MM.1S (cell line): ENCODE results near the gene ZFP30.

Experiments
- EZH2 ChIP-seq: fragments of 300-600 bp; sonication (generic); optimal IDR thresholded peaks from 2 replicates; pipeline ENCODE3; 2017; ENCODE audit warnings: low read depth, mild to moderate bottlenecking, antibody characterized with exemption, low read length, mixed read lengths
- EZH2phosphoT487 ChIP-seq: fragments of 300-600 bp; sonication (generic); IDR thresholded peaks from 2 replicates; pipeline ENCODE4 v1.6.1; 2018; ENCODE audit warnings: antibody characterized with exemption, low read length
- TF ChIP-seq, protein P1 (sequence below): fragments of 300-600 bp; sonication (generic); IDR thresholded peaks from 2 replicates; pipeline ENCODE4 v1.5.1; 2016; ENCODE audit warnings: antibody characterized with exemption, low read length, mixed read lengths

DNA sequence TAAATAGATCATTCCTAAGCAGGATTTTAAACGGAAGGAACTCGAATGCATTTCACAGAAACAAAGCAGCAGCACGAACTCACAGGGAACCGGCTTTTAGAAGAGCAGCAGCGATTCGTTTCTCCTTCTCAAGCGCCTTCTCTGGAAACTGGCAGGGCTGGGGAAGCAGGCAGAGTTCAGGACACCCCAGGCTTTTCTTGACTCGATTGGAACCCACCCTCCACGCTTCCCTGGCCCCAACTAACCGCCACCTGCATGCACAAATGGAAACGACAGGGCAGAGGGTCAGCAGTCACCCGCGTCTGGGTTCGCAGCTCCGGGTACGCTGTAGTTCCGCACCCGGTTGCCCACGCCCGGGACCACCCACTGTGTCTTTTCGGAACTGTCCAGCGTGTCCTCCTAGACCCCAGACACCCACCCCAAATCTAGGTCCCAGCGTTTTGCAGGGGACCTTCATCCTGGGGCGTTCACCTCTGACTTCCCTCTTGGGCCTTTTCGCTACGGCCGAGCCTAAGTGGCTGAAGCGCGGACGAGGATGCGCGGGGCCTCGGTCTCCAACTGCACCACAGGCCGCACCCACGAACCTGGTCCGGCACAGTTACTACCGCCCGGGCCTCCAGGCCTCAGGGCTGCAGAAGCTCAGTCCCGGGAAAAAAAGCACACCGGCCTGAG is 500 bp downstream of the ZFP30 start:
- TF ChIP-seq EZH2 (no peak), EZH2phosphoT487 (no peak)
- TF ChIP-seq, protein P1, sequence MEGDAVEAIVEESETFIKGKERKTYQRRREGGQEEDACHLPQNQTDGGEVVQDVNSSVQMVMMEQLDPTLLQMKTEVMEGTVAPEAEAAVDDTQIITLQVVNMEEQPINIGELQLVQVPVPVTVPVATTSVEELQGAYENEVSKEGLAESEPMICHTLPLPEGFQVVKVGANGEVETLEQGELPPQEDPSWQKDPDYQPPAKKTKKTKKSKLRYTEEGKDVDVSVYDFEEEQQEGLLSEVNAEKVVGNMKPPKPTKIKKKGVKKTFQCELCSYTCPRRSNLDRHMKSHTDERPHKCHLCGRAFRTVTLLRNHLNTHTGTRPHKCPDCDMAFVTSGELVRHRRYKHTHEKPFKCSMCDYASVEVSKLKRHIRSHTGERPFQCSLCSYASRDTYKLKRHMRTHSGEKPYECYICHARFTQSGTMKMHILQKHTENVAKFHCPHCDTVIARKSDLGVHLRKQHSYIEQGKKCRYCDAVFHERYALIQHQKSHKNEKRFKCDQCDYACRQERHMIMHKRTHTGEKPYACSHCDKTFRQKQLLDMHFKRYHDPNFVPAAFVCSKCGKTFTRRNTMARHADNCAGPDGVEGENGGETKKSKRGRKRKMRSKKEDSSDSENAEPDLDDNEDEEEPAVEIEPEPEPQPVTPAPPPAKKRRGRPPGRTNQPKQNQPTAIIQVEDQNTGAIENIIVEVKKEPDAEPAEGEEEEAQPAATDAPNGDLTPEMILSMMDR: no peak
